Measurements from ENCODE around the gene UGT1A5.
A peak's percentile ranks its signal among the peaks of the same experiment; 100 is the strongest.

The UGT1A5 gene

DNA sequence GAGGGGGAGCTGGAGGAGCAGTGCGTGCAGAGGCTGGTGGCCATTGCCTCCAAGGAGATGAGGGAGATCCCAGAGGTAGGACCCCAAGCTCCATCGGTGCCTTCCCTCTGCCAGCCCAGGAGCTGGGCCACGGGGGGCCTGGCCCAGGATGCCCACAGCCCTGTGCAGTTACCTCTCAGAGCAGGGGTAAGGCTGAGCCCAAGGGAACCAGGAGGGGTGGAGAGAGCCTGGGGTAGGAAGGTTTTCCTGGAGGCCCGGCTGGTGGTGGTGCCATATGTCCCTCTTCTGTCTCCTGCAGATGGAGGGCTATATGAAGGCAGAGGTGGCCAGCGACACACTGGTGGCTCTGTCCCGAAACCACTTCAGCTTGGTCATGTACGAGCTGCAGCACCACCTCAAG is 76.8 kb downstream of the UGT1A5 start:
- DNase-seq (ENCODE audit: low read depth) = no peak

DNA sequence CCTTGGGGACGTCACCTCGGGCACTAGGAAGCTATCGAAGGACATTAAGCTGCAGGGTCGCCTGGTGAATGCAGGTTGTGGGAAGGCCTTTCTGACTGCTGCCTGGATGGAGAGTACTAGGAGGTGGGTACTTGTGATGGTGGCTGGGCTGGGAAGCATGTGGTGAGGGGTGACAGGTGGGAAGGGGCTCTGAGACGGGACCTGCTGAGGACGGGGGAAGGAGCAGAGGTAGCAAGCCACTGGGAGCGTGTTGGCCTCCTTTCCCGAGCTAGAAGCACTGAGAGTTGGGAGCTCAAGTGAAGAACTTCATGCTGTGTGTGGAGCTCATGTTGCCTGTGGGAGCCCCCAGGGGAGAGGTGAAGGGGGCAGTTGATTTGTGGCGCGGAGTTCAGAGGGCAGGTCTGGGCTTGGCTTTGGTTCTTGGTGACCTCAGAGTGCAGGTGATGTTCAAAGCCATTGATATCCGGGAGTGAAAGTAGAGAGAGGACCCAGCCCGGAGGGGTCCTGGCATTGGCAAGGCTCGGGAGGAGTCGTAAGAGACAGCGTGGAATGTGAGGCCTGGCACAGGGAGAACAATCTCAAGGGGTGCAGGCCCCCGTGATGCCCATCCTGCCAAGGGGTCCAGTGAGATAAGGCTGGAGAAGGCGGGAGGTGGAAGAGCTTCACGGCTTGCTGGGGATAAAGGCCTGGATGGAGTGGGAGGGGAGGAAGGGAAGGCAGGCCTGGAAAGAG is 78.6 kb downstream of the UGT1A5 start:
- DNase-seq (ENCODE audit: low read depth) = no peak

DNA sequence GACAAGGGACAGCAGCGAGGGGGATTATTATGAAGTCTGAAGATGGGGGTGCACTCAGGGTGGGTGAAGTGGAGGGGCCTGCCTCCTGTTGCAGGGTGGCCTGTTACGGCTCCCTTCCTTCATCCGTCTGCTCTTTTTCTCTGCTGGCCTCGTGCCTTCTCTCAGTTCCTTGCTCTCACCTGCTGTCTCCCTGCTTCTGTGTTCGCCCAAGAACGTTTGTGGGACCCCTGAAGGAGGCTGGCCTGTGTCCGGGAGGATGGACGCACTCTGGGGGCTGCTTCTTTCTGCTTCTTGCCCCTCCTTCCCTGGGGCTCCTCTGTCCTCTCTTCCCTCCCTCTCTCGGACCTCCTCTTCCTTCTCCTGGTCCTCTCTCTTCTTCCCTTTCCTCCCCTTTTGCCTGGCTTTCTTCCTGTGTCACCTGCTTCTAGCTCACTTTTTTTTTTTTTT is 79.2 kb downstream of the UGT1A5 start:
- DNase-seq (ENCODE audit: low read depth) = no peak

DNA sequence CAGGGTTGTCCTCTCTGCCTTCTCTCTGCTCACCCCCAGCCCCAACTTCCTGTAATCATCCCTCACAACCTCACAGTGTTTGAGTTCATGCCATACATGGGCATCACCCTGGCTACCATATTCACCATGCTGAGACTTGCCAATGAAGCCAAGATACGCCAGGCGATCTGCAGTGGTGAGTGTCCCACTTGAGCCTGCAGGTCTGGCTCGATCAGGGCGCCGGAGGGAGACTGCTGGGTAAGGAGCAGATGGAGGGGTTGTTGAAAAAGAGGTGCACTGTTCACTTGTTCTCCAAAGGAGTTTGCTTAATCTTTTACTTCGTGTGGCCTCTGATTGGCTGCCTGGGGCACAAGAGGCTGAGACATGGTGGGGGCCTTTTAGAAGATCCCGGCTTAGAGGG is 80.0 kb downstream of the UGT1A5 start:
- DNase-seq (ENCODE audit: low read depth) = no peak

DNA sequence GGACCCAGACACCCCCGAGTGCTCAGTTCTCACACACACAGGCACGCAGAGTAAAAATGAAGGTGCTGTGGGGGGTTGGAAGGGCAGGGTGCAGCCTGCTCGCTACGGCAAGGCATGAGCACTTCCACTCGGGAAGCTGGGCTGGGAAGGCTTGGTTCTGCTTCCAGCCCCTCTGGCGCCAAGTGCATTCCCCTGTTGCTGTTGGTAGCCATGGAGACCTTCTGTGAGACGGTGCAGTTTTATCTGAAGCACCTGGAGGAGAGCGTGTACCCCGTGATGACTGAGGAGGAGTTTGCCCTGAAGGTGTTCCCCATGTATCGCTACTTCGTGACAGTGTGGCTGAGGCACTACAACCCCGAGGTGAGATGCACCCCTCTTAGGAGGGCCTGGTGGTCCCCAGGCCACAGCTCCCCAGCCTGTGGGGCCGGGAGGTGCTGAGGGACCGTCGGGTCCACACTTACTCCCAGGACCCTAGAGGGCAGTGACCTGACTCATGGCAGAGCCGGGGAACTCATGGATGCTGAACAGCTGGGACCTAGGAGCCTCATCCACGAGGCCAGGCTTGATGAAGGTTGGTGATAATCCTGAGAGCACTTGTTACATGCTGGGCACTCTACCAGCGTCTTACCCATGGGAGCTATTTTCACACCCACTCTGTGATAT is 80.9 kb downstream of the UGT1A5 start:
- DNase-seq (ENCODE audit: low read depth) = no peak

DNA sequence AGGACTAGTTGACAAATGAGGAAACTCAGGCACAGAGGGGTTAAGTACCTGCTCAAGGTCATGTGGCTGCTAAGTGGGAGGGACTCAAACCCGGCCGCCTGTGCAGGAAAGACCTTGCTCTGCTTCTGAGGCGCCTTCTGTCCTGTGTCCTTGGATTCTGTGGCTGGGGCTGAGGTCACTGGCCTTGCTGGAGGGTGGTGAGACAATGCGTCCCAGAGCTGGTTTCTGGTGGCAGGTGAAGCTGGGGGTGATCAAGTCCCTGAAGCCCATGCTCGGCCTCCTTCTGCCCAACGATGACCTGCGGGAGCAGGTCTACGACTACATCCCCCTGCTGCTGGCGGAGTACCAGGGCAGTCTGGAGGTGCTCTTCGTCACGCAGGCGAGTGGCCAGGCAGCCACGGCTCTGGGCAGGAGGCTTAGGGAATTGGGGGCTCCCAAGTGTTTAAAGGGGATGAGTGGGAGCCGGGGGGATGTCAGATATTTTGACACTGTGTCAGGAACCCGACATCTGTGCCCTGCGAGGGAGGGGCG is 81.5 kb downstream of the UGT1A5 start:
- DNase-seq (ENCODE audit: low read depth) = no peak

DNA sequence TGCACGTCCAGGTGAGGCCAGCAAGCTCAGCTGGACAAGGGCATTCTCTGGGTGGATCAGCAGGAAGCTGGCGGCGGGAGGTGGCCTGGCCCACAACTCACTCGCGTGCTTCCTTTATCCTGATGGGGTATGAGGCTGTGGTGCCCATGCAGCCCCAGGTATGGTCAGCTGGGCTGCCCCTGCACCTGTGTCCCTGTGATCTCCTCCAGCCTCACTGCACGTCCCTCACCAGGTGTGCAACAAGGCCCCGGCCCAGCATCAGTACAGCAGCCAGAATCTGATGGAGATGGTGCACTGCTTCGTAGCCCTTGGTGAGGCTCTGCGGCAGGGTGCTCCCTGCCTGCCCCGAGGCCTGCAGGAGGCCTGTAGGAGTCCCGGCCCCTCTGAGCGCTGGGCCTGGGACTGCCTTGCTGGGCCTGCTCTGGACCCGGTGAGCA is 83.0 kb downstream of the UGT1A5 start:
- no peak for DNase-seq (ENCODE audit: low read depth)

DNA sequence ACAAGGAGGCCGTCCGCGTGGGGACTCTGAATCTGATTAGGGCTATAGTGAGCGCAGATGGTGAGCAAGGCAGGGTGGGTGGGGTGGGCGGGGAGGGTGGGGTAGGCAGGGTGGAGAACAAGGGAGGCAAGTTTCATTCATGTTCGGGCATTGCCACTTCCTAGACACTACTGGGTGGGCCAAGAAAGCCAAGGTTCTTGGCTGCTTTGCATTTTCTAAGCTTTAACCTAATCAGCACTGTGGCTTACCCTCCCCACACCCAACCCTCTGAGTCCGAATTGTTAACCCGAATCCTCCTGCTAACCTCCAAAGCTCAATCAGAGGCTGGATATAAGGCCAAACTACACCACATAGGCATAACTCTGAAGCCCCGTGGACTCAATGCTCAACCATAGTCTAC is 83.5 kb downstream of the UGT1A5 start:
- DNase-seq (ENCODE audit: low read depth) = no peak

DNA sequence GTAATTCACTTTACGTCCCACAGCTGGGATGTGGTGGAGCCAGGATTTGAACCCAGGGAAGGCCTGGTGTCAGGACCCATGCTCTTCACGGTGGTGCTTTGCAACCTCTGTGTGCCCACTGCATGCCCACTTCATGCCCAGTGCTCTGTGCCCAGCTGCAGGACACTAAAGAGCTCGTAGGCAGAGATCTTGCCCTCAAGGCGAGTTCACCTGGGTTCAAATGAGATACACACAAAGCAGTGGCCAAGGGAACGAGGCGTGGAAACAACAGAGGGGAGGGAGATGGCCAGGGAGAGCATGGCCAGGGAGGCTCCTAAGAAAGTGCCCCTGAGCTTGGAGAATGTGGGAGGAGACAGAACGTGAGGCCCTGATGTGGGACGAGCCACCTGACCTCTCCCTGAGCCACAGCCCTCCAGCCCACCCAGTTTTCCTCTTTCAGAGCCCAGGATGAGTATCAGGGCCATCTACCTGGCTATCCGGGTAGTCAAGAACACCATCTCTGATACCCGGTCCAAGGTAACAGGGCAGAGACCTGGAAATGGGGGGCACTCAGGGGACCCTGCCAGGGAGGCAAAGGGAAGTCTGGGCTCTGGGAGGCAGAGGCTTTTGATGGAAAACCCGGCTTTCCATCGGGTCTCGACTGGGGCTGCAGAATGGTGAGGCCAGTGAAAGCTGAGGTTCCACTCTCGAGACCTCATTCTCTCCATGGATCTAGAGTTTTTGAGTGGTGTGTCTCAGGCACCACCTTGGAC is 85.8 kb downstream of the UGT1A5 start:
- DNase-seq (ENCODE audit: low read depth) = no peak

DNA sequence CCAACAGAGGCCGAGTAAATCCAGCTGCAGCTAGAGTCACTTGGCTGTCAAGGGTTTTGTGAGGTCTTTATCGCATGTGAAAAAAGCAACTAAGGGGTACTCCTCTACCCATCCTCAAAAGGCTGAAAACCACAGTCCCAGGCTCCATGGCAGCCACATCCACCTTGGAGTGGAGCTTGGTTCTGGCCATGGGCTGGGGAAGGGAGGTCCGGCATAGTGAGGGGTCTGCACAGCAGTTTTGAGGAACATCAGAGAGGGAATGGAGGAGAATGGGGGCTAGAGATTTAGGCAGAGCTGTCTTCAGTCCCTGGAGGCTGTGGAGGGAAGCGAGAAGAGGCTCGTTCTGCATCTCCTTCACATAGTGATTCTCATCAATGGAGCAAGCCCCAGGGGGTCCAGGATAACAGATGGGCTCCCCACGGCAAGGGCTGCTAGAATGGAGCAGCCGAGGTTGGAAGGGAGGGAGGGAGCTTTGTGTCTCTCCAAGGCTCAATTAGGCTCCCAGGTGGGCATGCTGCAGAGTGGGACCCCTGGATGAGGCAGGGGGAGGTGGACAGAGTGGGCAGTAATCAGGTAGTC is 86.5 kb downstream of the UGT1A5 start:
- no peak for DNase-seq (ENCODE audit: low read depth)

DNA sequence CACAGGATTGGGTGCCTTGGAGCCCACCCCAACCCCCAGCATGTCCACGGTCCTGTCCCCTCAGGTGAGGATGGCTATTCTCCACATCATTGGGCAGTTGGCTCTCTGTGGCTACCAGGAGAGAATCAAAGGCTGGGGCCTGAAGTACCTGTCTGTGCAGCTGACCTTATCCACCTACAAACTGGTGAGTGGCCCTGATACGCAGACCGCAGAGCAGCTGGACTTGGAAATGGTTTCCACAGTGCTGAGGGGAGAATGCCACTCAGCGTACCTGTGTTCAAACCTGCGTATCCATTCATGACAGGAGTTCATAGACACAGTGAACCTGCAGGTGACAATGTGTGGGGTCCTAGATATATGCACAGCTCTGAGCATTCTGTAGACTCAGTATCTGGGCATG is 87.0 kb downstream of the UGT1A5 start:
- DNase-seq (ENCODE audit: low read depth) = no peak

DNA sequence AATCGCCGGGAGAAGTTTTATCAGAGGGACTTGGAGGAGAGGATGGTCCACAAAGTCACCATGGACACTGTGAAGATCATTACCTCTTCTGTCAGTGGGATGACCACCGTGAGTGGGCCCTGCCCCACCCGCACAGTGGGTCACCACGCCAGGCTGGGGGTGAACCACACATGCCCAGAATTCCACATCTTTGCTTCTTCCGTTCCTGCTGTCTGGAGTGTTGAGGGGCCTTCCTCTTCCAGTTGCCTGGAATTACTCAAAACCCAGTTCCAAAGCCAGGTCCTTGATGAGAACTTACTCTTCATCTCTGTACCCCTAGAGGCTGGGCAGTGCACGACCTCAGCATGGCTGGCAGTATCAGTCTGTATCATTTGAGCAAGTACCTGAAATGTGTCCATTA is 87.5 kb downstream of the UGT1A5 start:
- no peak for DNase-seq (ENCODE audit: low read depth)

DNA sequence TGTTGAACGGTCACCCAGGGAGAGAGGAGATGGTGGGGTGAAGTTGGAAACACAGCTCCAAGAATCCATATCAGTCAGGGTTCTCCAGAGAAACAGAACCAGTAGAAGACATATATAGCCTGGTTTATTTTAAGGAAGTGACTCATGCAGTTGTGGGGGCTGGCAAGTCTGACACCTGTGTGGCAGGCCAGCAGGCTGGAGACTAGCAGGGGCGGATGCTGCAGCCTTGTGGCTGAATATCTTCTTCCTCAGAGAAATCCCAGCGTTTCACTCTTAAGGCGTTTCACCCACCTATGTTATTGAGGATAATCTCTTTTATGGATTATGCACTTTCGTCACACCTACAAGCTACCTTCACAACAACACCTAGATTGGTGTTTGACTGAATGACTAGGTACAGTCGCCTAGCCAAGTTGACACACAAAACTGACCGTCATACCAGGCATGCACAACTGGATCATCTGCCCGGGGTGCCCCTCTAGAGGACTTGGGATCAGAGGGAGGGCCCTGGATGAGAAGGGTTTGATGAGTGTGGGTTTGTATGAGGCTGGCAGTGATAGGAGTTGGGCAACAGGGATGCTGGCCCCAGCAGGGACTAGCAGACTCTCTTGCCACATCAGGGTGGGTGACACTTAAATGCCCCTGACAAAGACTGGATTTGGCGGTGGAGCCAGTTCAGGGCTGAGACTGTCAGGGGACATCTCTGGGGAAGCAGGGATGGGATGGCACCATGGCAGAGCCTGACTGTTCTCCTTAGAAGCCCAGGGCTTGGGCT is 88.8 kb downstream of the UGT1A5 start:
- DNase-seq (ENCODE audit: low read depth) = peak; percentile 22

DNA sequence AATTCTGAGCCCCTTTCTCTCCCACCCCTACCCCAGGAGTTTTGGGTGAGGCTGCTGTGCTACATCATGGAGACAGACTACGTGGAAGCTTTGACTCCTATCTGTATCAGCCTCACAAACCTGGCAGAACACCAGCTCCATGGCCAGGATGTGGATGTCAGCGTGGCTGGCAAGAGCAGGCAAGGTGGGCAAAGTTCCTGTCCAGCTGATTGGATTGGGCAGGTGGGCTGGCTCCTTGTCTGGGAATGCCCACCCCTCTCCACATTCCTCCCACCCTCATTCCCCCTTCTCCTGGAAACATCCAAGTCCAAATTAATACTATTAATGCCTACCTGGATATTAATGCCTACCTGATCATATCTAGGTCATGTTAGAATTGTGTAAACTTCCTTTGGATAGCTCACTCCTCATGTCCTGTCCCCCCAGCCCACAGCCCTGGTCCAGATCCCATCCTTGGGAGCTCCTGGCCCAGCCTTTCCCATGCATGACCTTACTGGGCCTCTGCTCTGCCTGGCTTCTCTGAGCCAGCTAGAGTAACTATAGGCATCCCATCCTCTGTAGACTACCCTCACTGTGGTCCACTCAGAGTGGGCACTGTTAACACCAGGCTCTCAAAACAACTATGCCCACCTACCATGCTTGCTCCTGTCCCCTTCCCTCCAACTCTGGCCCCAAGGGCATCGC is 89.6 kb downstream of the UGT1A5 start:
- DNase-seq (ENCODE audit: low read depth) = no peak

DNA sequence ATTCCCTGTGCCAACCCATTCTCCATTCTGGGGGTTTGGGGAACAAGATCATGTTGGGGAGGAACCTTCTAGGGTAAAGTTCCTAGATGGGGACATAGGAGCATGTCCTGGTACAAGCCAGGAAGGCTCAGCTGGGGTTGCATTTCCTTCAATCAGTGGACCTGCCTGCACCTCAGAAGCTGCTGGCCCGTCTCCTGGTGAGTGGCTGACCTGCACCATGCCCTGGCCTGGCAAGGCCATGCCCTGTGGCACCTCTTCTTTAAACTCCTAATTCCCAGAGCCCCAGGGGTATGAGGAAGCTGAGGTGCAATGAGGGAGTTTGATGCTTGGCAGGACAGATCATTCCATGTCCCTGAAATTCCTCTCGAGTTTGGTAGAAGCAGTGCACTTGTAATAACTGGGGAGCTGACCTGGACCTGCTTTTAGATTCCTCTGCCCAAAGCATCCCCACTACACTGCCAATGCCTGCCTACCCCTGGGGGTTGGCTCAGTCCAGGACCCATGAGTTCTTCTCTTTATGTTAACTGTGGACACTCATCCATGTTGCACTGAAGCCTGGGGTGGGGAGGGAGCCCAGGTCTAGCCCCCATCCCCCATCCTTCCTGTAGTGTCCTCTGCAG is 90.7 kb downstream of the UGT1A5 start:
- no peak for DNase-seq (ENCODE audit: low read depth)

DNA sequence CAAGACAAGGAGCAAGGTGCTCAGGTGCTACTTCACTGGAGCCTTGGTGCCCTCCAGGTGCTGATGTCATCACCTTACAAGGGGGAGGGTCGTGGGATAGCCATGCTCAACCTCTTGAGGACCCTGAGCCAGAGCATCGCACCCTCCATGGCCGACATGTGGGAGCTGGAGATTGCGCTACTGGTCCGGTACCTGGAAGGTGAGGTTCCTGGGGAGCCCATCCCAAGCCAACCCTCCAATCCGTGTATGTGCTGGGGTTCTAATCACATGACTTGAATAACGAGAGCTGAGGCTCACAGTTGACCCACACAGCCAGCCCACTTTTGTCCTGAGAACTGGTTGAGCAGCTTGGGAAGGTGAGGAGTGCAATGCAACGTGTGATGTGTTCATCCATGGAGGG is 91.3 kb downstream of the UGT1A5 start:
- no peak for DNase-seq (ENCODE audit: low read depth)

DNA sequence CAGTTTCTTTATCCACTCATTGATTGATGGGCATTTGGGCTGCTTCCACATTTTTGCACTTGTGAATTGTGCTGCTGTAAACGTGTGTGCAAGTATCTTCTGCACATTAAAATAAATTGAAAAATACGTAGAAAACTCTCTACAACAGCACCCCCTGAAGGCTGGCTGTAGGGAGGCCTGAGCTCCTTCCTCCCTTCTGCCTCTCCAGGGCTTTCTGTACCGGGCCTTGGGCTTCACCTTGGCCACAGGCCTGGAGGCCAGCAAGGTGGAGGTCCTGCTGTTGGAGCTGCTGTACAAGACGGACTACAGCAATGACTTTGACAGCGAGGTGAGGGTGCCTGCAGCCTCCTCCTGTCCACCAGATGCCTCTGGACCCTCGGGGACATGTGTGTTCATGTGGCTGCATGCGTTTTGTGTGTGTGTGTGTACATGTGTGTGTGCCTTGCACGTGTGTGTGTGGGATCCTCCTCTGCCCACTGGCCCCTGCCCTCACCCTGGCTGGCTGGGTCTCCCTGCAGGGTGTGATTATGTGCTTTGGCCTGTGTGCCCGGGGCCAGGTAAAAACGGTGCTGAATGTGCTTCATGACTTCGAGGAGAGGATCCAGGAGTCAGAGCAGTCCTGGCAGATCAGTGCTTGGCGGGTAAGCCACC is 94.6 kb downstream of the UGT1A5 start:
- DNase-seq (ENCODE audit: low read depth) = peak; percentile 3

DNA sequence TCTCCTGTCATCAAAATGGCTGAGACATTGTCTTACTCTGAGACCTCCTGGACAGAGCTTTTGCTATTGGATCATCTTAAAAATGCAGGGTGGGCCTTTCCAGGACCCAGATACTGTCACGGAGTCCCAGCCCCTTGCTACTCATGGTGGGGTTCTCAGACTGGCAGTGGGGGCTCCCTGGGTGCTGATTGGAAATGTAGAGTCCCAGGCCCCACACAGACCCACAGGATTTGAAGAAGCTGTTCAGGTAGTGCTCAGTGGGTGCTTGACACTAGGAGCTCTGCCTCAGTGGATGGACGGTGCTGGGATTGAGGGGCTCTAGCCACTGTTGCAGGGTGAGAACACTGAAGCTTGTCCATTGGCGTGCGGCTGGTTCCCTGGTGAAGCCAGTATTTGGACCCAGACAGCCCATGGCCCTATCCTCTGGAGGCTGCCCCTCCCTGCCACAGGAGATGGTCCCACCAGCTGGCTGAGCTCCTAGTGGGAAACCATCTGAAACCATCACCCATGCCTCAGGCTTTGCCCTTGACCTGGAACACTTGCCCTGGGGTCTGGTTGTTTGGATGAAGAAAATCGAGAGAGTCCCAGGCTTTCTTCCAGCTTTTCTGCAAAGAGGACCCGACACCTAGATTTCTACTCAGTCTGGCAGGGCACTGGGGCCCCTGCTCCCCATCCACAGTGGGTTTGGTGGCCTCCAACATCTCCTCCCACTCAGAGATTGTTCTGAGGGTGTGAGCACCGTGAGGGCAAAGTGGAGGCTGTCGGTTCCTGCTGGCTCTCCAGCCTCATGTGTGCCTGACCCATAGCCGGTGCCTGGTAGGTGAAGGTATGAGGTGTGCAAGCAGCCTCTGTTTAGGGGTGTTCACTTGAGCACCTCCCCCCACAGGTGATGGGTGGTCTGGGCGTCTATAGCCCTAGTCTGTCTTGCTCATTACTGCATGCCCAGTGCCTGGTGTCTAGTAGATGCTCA is 95.5 kb downstream of the UGT1A5 start:
- DNase-seq (ENCODE audit: low read depth) = no peak

DNA sequence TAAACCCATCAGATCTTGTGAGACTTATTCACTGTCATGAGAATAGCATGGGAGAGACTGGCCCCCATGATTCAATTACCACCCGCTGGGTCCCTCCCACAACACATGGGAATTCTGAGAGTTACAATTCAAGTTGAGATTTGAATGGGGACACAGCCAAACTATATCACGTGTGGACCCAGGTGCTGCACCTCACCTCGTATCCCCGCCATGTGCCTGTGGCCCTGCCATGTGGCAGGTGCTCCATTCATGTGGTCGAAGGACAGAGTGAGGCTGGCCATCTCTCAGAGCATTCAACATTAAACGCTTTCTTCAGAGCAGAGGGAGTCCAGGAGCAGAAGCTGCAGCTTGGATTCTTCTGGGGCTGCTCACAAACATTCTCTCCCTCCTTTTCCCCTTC is 97.7 kb downstream of the UGT1A5 start:
- DNase-seq (ENCODE audit: low read depth) = no peak

Data from iris pigment epithelial cell (primary cell).